Esophagus squamous epithelium (tissue), 5 donors: ENCODE measurements around the gene ZDHHC3. TPM values are rescaled to one million over a fixed set of nuclear protein-coding genes. Genes with fewer than 3 reads are reported as not detected.
A peak's percentile ranks its signal among the peaks of the same experiment; 100 is the strongest.

ENCODE experiments used
- DNase-seq: peaks from one replicate; lab custom pipeline; 2025; lab: John Stamatoyannopoulos, UW
- H3K27ac ChIP-seq, 4 donors: fragments of 200-600 bp; sonication (generic); one replicate each; pipeline ENCODE4 v1.5.1; 2016 to 2019; ENCODE audit warnings: mild to moderate bottlenecking in 1 of 4
- H3K27me3 ChIP-seq, 4 donors: fragments of 200-600 bp; sonication (generic); 1 replicate in 3 of 4; 2 replicates in 1 of 4; pipeline versions ENCODE4 v1.5.1 to v1.6.0; 2017 to 2021; ENCODE audit warnings: antibody characterized with exemption in 1 of 4
- H3K36me3 ChIP-seq, 3 donors: fragments of 200-600 bp; sonication (generic); one replicate each; pipeline ENCODE4 v1.5.1; 2016 to 2019
- H3K4me1 ChIP-seq, 3 donors: fragments of 200-600 bp; sonication (generic); one replicate each; pipeline ENCODE4 v1.5.1; 2017 to 2019
- H3K4me3 ChIP-seq, 4 donors: fragments of 200-600 bp; sonication (generic); 1 replicate in 3 of 4; 2 replicates in 1 of 4; pipeline ENCODE4 v1.5.1; 2016 to 2019; ENCODE audit warnings: mild to moderate bottlenecking in 2 of 4, moderate library complexity in 1 of 4
- H3K9me3 ChIP-seq, 3 donors: fragments of 200-600 bp; sonication (generic); one replicate each; pipeline ENCODE4 v1.5.1; 2016 to 2019
- POLR2A ChIP-seq, 4 donors: fragments of 450-650 bp; IDR thresholded peaks; one replicate each; pipeline ENCODE4 v1.6.1; 2017; ENCODE audit warnings: antibody characterized with exemption in 4 of 4, mild to moderate bottlenecking in 4 of 4, moderate library complexity in 3 of 4
- WGBS, 2 donors: methylation state at CpG; one replicate each; pipeline ENCODE4 v1.1.5; 2018; 5-methylcytosine and 5-hydroxymethylcytosine counted together
- intact Hi-C: fragments of 100-400 bp; cut with DNase I; formaldehyde crosslinking; loops from one replicate; pipeline ENCODE4 v1.15.0; 2022
- total RNA-seq, 4 donors: library from RNA; depleted of rRNA; stranded (reverse); fragments of >200 nt; gene quantifications; one replicate each; pipeline ENCODE4 v1.1.0, GENCODE V29; 2016
- TF ChIP-seq, protein P1 (sequence below), 6 experiments: fragments of 450-650 bp in 4 of 6; fragments of 200-600 bp in 2 of 6; sonication (generic) in 2 of 6; IDR thresholded peaks; one replicate each; pipeline ENCODE4 v1.5.1; 2016 to 2019; ENCODE audit warnings: antibody characterized with exemption in 6 of 6, mild to moderate bottlenecking in 4 of 6, moderate library complexity in 4 of 6
- donor health status: DM: yes; HTN: yes; CAD: no.

The ZDHHC3 gene
- total RNA-seq, 4 donors from 2014 or later = 64.6 to 93.8 (median 73.0) TPM

DNA sequence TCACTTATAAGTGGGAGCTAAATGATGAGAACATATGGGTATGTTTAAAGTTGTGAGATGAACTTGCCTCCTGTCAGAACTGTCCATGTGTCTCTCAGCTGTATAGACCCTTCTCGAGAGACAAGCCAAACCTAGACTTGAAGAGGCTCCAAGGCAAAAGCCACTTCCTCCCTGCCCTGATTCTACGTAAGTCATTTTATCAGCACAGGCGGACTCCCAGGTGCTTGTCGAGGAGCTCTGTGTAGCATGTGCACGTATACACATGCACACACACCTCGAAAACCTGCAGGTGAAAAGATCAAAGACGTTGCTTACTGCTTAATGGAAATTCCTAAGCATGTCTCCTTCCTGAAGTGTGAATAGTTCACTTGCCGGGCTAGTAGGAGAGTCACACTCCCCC lies 44.6 kb upstream of the ZDHHC3 start:
- Histone ChIP-seq H3K27me3 (no peaks in the 10 kb centered on the region), H3K4me3 (no peak overlapping the region), H3K9me3 (no peaks in the 10 kb centered on the region), H3K27ac (no peak overlapping the region), H3K36me3 (peaks cover 0 to 13% (median 0%) of the 10 kb centered on the region in 3 donors), H3K4me1 (peaks cover 2 to 55% (median 6%) of the 10 kb centered on the region in 3 donors)
- TF ChIP-seq, protein P1, sequence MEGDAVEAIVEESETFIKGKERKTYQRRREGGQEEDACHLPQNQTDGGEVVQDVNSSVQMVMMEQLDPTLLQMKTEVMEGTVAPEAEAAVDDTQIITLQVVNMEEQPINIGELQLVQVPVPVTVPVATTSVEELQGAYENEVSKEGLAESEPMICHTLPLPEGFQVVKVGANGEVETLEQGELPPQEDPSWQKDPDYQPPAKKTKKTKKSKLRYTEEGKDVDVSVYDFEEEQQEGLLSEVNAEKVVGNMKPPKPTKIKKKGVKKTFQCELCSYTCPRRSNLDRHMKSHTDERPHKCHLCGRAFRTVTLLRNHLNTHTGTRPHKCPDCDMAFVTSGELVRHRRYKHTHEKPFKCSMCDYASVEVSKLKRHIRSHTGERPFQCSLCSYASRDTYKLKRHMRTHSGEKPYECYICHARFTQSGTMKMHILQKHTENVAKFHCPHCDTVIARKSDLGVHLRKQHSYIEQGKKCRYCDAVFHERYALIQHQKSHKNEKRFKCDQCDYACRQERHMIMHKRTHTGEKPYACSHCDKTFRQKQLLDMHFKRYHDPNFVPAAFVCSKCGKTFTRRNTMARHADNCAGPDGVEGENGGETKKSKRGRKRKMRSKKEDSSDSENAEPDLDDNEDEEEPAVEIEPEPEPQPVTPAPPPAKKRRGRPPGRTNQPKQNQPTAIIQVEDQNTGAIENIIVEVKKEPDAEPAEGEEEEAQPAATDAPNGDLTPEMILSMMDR (IDR thresholded peaks at IDR 0.05) = no peak
- no peak for TF ChIP-seq POLR2A (IDR thresholded peaks at IDR 0.05)
- no peak for DNase-seq
- intact Hi-C loops = no loop called here
- 29 to 58% methylated on average over 8 of the region's 8 CpGs for WGBS, 2 donors

DNA sequence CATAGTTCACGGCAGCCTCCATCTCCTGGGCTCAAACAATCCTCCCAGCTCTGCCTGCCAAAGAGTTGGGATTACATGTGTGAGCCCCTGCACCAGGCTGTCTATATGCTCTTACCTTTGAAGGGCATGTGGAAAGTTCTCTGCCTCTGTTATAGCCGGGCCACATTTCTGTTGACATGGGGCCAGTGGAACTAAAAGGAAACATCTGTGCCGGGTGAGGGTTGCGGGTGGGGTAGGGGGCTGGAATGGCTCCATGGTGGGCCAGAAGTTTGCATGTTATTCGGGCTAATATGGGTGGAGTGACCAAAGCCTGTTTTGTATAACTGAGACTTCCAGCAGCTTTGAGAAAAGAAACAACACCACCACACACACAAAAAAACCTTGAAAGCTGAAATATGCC lies 41.8 kb upstream of the ZDHHC3 start:
- Histone ChIP-seq H3K4me1 (peaks cover 0 to 37% (median 2%) of the 10 kb centered on the region in 3 donors), H3K9me3 (no peaks in the 10 kb centered on the region), H3K36me3 (peaks cover 0 to 40% (median 0%) of the 10 kb centered on the region in 3 donors), H3K27me3 (no peaks in the 10 kb centered on the region), H3K4me3 (no peak overlapping the region), H3K27ac (peak overlapping the region in 1 of 4 donors; percentile 11)
- intact Hi-C loops = no loop called here
- no peak for DNase-seq
- WGBS, 2 donors = 68 to 75% methylated on average over 4 of the region's 5 CpGs
- TF ChIP-seq, protein P1 (IDR thresholded peaks at IDR 0.05) = no peak
- TF ChIP-seq POLR2A (IDR thresholded peaks at IDR 0.05) = no peak

DNA sequence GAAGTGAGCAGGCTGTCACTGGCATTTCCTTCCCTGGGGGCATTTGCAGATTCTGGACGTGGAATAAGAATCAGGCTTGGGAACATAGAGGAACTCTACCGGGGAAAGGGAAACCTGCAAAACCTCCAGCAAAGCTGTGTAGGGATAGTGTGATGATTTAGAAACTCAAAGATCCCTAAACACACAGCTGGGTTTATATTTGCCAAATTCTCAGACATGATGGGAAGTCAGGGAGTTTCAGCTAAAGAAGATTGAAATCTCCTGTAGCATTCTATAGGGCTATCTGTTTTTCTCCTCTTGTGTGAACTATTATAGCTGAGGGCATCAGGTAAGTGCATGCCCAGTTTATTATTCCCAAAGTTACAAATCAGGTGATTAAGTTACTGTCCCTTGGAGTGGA lies 40.9 kb upstream of the ZDHHC3 start:
- TF ChIP-seq POLR2A (IDR thresholded peaks at IDR 0.05) = no peak
- TF ChIP-seq, protein P1 (IDR thresholded peaks at IDR 0.05) = no peak
- no peaks in the 10 kb centered on the region for H3K9me3 ChIP-seq
- H3K4me3 ChIP-seq = no peak overlapping the region
- H3K4me1 ChIP-seq = peaks cover 0 to 42% (median 10%) of the 10 kb centered on the region in 3 donors
- no peaks in the 10 kb centered on the region for H3K27me3 ChIP-seq
- WGBS, 2 donors = 64 to 76% methylated on average over 2 of the region's 2 CpGs
- intact Hi-C loops = no loop called here
- peaks cover 0 to 49% (median 0%) of the 10 kb centered on the region in 3 donors for H3K36me3 ChIP-seq
- no peak for DNase-seq
- no peak overlapping the region for H3K27ac ChIP-seq

DNA sequence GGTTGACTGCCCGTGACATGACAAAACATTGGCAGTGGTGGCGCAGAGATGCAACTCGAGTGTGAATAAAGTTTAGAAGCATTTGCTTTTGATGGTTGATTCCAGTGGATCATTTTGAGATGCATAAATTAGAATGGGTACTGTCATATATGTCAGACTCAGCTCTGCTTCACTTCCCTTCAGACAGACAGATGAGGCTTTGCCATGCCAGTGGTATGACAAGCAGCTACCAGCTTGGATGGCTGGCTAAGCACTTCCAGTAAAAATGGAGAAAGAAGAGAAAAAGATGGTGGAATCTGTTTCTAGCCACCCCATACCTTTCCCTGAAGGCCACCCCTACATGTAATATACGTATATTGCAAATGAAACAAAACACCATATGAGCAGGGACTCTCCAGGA lies 36.6 kb upstream of the ZDHHC3 start:
- Histone ChIP-seq H3K27ac (peak overlapping the region; percentile 57 to 87 (median 81)), H3K4me1 (peaks cover 12 to 45% (median 24%) of the 10 kb centered on the region in 3 donors), H3K27me3 (no peaks in the 10 kb centered on the region), H3K36me3 (peaks cover 0 to 80% (median 0%) of the 10 kb centered on the region in 3 donors), H3K4me3 (no peak overlapping the region), H3K9me3 (no peaks in the 10 kb centered on the region)
- intact Hi-C loops = no loop called here
- TF ChIP-seq, protein P1 (IDR thresholded peaks at IDR 0.05) = no peak
- no peak for TF ChIP-seq POLR2A (IDR thresholded peaks at IDR 0.05)
- 88 to 95% methylated on average over 4 of the region's 4 CpGs for WGBS, 2 donors
- no peak for DNase-seq

DNA sequence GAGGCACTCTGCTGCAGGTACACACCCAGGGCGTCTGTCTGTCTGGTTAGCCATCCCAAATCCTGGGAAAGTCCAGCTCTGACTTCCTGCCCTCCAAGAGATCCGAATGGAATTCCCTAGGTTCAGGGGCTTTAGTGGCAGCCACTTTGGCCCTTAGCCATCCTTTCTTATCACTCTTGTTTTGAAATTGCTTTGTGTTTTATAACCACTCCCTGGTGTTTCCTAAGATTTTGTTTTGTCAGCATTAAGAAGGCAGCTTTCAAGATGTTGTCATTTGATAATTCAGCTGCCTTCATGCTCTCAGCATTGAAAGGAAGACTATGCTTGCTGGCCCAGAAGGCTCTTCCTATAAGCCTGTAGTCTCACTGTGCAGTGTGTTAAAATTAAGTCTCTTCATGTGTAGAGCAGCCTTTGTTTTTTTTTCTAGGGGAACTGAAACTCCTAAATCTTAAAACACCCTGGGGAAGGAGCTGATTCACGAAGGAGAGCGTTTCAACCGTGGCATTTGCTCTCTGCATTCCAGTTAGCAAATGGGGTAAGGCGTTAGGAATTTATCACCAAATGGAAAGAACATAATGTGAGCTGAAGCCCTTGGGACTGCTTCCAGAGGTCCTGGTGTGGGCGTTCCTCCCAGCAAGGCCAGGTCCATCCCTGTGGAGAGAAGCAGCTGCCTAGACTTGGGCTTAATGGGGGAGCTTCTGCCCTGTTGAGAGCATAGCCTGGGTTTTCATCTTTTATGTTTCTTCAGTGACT lies 36.0 kb upstream of the ZDHHC3 start:
- peaks cover 12 to 41% (median 24%) of the 10 kb centered on the region in 3 donors for H3K4me1 ChIP-seq
- peak overlapping the region in 1 of 4 donors; percentile 16 for H3K4me3 ChIP-seq
- WGBS, 2 donors = 18 to 30% methylated on average over 7 of the region's 7 CpGs
- peak overlapping the region; percentile 57 to 87 (median 81) for H3K27ac ChIP-seq
- peaks cover 0 to 86% (median 0%) of the 10 kb centered on the region in 3 donors for H3K36me3 ChIP-seq
- TF ChIP-seq, protein P1 (IDR thresholded peaks at IDR 0.05) = no peak
- TF ChIP-seq POLR2A (IDR thresholded peaks at IDR 0.05) = no peak
- no peak for DNase-seq
- no peaks in the 10 kb centered on the region for H3K9me3 ChIP-seq
- intact Hi-C loops = no loop called here
- H3K27me3 ChIP-seq = no peaks in the 10 kb centered on the region
